Activated T-helper 1 cell treated with anti-CD3 and anti-CD28 coated beads, Interleukin-2, amount 50 U/mL, for 16 hours (primary cell): ENCODE measurements around the gene WDR43.

Source experiments
- DNase-seq, 2 donors: peaks; one replicate each; pipeline ENCODE4 v3.0.0-alpha.2; 2020; ENCODE audit warnings: low read depth in 1 of 2, low spot score in 1 of 2

Gene WDR43

GRCh38 chr2:28993206-28993960, 98.9 kb downstream of the WDR43 start:
- DNase-seq, result no peak

GRCh38 chr2:28994074-28994473, 99.6 kb downstream of the WDR43 start:
- no peak for DNase-seq

GRCh38 chr2:28994679-28995078, 100.2 kb downstream of the WDR43 start:
- DNase-seq, result no peak

GRCh38 chr2:28995765-28996750, 101.6 kb downstream of the WDR43 start:
- no peak for DNase-seq

- DNase-seq, result no peak
Observed at GRCh38 chr2:28997237-28997846, 102.9 kb downstream of the WDR43 start.
